DOHH2 (cell line): ENCODE measurements around the gene HERC3.

Experiments
- CTCF ChIP-seq: fragments of 200-600 bp; sonication (generic); IDR thresholded peaks from one replicate; pipeline ENCODE4 v1.5.1; 2014; ENCODE audit warnings: antibody characterized with exemption, mild to moderate bottlenecking, low read depth, low read length; ENCODE audit not compliant: poor library complexity, severe bottlenecking
- EZH2phosphoT487 ChIP-seq: fragments of 200-600 bp; sonication (generic); IDR thresholded peaks from 2 replicates; pipeline ENCODE4 v1.6.1; 2017; ENCODE audit warnings: borderline replicate concordance, mild to moderate bottlenecking, antibody characterized with exemption, low read length, moderate library complexity, mixed read lengths

- TF ChIP-seq CTCF, result no peak
- TF ChIP-seq EZH2phosphoT487, result no peak
Observed at GRCh38 chr4:88610771-88611170, 18.5 kb downstream of the HERC3 start.
